ENCODE measurements around the gene PHKA1.

Gene PHKA1

DNA sequence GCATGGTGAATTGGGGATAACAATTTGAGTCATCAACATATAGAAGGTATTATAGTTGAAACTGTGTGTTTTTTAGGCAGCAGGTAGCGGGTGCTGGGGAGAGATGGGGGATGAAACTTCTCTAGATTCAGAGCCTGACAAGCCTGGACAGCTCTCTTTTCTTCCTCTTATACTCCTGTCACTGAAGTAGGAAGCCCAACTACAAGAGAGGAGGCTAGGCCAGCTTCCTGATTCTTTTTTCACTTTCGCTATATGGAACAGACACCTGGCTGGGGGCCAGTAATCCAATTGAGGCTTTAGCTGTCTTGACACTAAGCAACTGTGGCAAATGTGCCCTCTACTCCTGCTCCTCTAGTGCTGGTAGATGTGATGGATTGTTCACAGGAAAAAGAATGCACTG is 69.2 kb downstream of the PHKA1 start:
- TF ChIP-seq YY1 (IDR thresholded peaks at IDR 0.05; ENCODE audit: low read depth) (no peak), EGR1 (IDR thresholded peaks at IDR 0.05) (no peak), RAD21 (IDR thresholded peaks at IDR 0.05; ENCODE audit: low read depth) (no peak), USF1 (IDR thresholded peaks at IDR 0.05) (no peak), REST (IDR thresholded peaks at IDR 0.05; ENCODE audit: low read depth) (no peak), CEBPB (IDR thresholded peaks at IDR 0.05) (no peak), EP300 (IDR thresholded peaks at IDR 0.05; ENCODE audit: borderline replicate concordance) (no peak), TAF1 (IDR thresholded peaks at IDR 0.05; ENCODE audit: low read depth) (no peak), CREB1 (IDR thresholded peaks at IDR 0.05; ENCODE audit: low read depth) (no peak), TEAD4 (IDR thresholded peaks at IDR 0.05) (no peak), ZBTB7A (IDR thresholded peaks at IDR 0.05; ENCODE audit: low read depth) (no peak), TCF12 (IDR thresholded peaks at IDR 0.05; ENCODE audit: low read depth) (no peak), FOXM1 (IDR thresholded peaks at IDR 0.05; ENCODE audit: borderline replicate concordance, low read depth) (no peak), NFIC (IDR thresholded peaks at IDR 0.05) (no peak)
- TF ChIP-seq, protein P1, sequence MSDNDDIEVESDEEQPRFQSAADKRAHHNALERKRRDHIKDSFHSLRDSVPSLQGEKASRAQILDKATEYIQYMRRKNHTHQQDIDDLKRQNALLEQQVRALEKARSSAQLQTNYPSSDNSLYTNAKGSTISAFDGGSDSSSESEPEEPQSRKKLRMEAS (IDR thresholded peaks at IDR 0.05): no peak

- TF ChIP-seq USF1 (IDR thresholded peaks at IDR 0.05): no peak
- no peak for TF ChIP-seq RAD21 (IDR thresholded peaks at IDR 0.05; ENCODE audit: low read depth)
- no peak for TF ChIP-seq TAF1 (IDR thresholded peaks at IDR 0.05; ENCODE audit: low read depth)
- TF ChIP-seq TEAD4 (IDR thresholded peaks at IDR 0.05): no peak
- TF ChIP-seq, protein P1 (IDR thresholded peaks at IDR 0.05): no peak
- no peak for TF ChIP-seq FOXM1 (IDR thresholded peaks at IDR 0.05; ENCODE audit: borderline replicate concordance, low read depth)
- no peak for TF ChIP-seq TCF12 (IDR thresholded peaks at IDR 0.05; ENCODE audit: low read depth)
- TF ChIP-seq NFIC (IDR thresholded peaks at IDR 0.05): no peak
- TF ChIP-seq YY1 (IDR thresholded peaks at IDR 0.05; ENCODE audit: low read depth): no peak
- TF ChIP-seq REST (IDR thresholded peaks at IDR 0.05; ENCODE audit: low read depth): no peak
- TF ChIP-seq CEBPB (IDR thresholded peaks at IDR 0.05): no peak
- no peak for TF ChIP-seq ZBTB7A (IDR thresholded peaks at IDR 0.05; ENCODE audit: low read depth)
- no peak for TF ChIP-seq EGR1 (IDR thresholded peaks at IDR 0.05)
- TF ChIP-seq EP300 (IDR thresholded peaks at IDR 0.05; ENCODE audit: borderline replicate concordance): no peak
- TF ChIP-seq CREB1 (IDR thresholded peaks at IDR 0.05; ENCODE audit: low read depth): no peak
Observed at GRCh38 chrX:72641611-72642010, 72.5 kb downstream of the PHKA1 start.

GRCh38 chrX:72635930-72636329 is 78.2 kb downstream of the PHKA1 start:
- TF ChIP-seq TAF1 (IDR thresholded peaks at IDR 0.05; ENCODE audit: low read depth) (no peak), EGR1 (IDR thresholded peaks at IDR 0.05) (no peak)
- TF ChIP-seq, protein P1 (IDR thresholded peaks at IDR 0.05): no peak

GRCh38 chrX:72634331-72634730 is 79.8 kb downstream of the PHKA1 start:
- TF ChIP-seq YY1 (IDR thresholded peaks at IDR 0.05; ENCODE audit: low read depth): no peak
- TF ChIP-seq CREB1 (IDR thresholded peaks at IDR 0.05; ENCODE audit: low read depth): no peak
- TF ChIP-seq EGR1 (IDR thresholded peaks at IDR 0.05): no peak
- TF ChIP-seq, protein P1 (IDR thresholded peaks at IDR 0.05): no peak
- no peak for TF ChIP-seq NFIC (IDR thresholded peaks at IDR 0.05)
- TF ChIP-seq ZBTB7A (IDR thresholded peaks at IDR 0.05; ENCODE audit: low read depth): no peak
- TF ChIP-seq FOXM1 (IDR thresholded peaks at IDR 0.05; ENCODE audit: borderline replicate concordance, low read depth): no peak
- TF ChIP-seq USF1 (IDR thresholded peaks at IDR 0.05): no peak
- TF ChIP-seq REST (IDR thresholded peaks at IDR 0.05; ENCODE audit: low read depth): no peak
- TF ChIP-seq TEAD4 (IDR thresholded peaks at IDR 0.05): no peak
- TF ChIP-seq CEBPB (IDR thresholded peaks at IDR 0.05): no peak
- TF ChIP-seq TAF1 (IDR thresholded peaks at IDR 0.05; ENCODE audit: low read depth): no peak
- no peak for TF ChIP-seq RAD21 (IDR thresholded peaks at IDR 0.05; ENCODE audit: low read depth)
- TF ChIP-seq TCF12 (IDR thresholded peaks at IDR 0.05; ENCODE audit: low read depth): no peak
- TF ChIP-seq EP300 (IDR thresholded peaks at IDR 0.05; ENCODE audit: borderline replicate concordance): no peak

All from Ishikawa (cell line).